ENCODE data around the gene SEC24C.
"Not testable (repeated sequence)": the region's sequence is repeated elsewhere in the genome, so short reads cannot be mapped to it uniquely, and the experiment has no call there.

Gene SEC24C

GRCh38 chr10:73773152-73773879, 29.1 kb downstream of the SEC24C start:
- peak in 1 of 2 experiments; percentile 45 for DNase-seq

GRCh38 chr10:73774637-73775036, 30.5 kb downstream of the SEC24C start:
- peak in 1 of 2 experiments; percentile 21 for DNase-seq

- no peak for DNase-seq
Observed at GRCh38 chr10:73779018-73779417, 34.8 kb downstream of the SEC24C start.

GRCh38 chr10:73779539-73780197, 35.5 kb downstream of the SEC24C start:
- DNase-seq: no peak

GRCh38 chr10:73780301-73780700, 36.1 kb downstream of the SEC24C start:
- DNase-seq: no peak

GRCh38 chr10:73780966-73781365, 36.8 kb downstream of the SEC24C start:
- no peak for DNase-seq

GRCh38 chr10:73781548-73781878, 37.3 kb downstream of the SEC24C start:
- DNase-seq: no peak

GRCh38 chr10:73781879-73782748, 37.9 kb downstream of the SEC24C start, which contains the start of gene CHCHD1:
CHCHD1 (plus strand) TSS chr10:73782048; CDS start chr10:73782076, 28 bp downstream.
- DNase-seq: peak; percentile 28 to 87

- no peak for DNase-seq
Observed at GRCh38 chr10:73782749-73783085, 38.5 kb downstream of the SEC24C start.

GRCh38 chr10:73785211-73785720, 41.1 kb downstream of the SEC24C start, which contains the start of gene ZSWIM8:
ZSWIM8 (plus strand) TSS chr10:73785606; CDS start chr10:73785879, 273 bp downstream.
- DNase-seq: peak; percentile 89 to 91

GRCh38 chr10:73785721-73786511, 41.7 kb downstream of the SEC24C start:
- DNase-seq: peak in 1 of 2 experiments; percentile 24

- no peak for DNase-seq
Observed at GRCh38 chr10:73786512-73786885, 42.3 kb downstream of the SEC24C start.

- DNase-seq: not testable (repeated sequence)
Observed at GRCh38 chr10:73787031-73787800, 43.0 kb downstream of the SEC24C start.

- DNase-seq: no peak
Observed at GRCh38 chr10:73788864-73789658, 44.9 kb downstream of the SEC24C start.

- no peak for DNase-seq
Observed at GRCh38 chr10:73789659-73790055, 45.5 kb downstream of the SEC24C start.

- no peak for DNase-seq
Observed at GRCh38 chr10:73790886-73791625, 46.9 kb downstream of the SEC24C start.

- no peak for DNase-seq
Observed at GRCh38 chr10:73791871-73792400, 47.8 kb downstream of the SEC24C start.

- no peak for DNase-seq
Observed at GRCh38 chr10:73793456-73793855, 49.3 kb downstream of the SEC24C start.

- DNase-seq: not testable (repeated sequence)
Observed at GRCh38 chr10:73795491-73795890, 51.3 kb downstream of the SEC24C start.

- not testable (repeated sequence) for DNase-seq
Observed at GRCh38 chr10:73796035-73796434, 51.9 kb downstream of the SEC24C start.
